Activated T-cell treated with anti-CD3 and anti-CD28 coated beads, Interleukin-2, amount 50 U/mL, for 24 hours (primary cell): ENCODE results near the gene NYNRIN.

ENCODE experiments used
- DNase-seq: peaks from one replicate; pipeline ENCODE4 v3.0.0-alpha.2; 2020
- H3K27ac Mint-ChIP-seq: 2 replicates; pipeline ENCODE4 v1.8.0; 2020; ENCODE audit warnings: mild to moderate bottlenecking, mixed read lengths
- H3K27me3 Mint-ChIP-seq: 2 replicates; pipeline ENCODE4 v1.8.0; 2020; ENCODE audit warnings: mixed read lengths
- H3K36me3 Mint-ChIP-seq: 2 replicates; pipeline ENCODE4 v1.8.0; 2020; ENCODE audit warnings: low read depth, mixed read lengths
- H3K4me1 Mint-ChIP-seq: 2 replicates; pipeline ENCODE4 v1.8.0; 2020; ENCODE audit warnings: low read depth, mixed read lengths
- H3K4me3 Mint-ChIP-seq: 2 replicates; pipeline ENCODE4 v1.8.0; 2020; ENCODE audit warnings: mild to moderate bottlenecking, moderate library complexity, mixed read lengths
- H3K9me3 Mint-ChIP-seq: 2 replicates; pipeline ENCODE4 v1.8.0; 2020; ENCODE audit warnings: mixed read lengths

Gene NYNRIN

DNA sequence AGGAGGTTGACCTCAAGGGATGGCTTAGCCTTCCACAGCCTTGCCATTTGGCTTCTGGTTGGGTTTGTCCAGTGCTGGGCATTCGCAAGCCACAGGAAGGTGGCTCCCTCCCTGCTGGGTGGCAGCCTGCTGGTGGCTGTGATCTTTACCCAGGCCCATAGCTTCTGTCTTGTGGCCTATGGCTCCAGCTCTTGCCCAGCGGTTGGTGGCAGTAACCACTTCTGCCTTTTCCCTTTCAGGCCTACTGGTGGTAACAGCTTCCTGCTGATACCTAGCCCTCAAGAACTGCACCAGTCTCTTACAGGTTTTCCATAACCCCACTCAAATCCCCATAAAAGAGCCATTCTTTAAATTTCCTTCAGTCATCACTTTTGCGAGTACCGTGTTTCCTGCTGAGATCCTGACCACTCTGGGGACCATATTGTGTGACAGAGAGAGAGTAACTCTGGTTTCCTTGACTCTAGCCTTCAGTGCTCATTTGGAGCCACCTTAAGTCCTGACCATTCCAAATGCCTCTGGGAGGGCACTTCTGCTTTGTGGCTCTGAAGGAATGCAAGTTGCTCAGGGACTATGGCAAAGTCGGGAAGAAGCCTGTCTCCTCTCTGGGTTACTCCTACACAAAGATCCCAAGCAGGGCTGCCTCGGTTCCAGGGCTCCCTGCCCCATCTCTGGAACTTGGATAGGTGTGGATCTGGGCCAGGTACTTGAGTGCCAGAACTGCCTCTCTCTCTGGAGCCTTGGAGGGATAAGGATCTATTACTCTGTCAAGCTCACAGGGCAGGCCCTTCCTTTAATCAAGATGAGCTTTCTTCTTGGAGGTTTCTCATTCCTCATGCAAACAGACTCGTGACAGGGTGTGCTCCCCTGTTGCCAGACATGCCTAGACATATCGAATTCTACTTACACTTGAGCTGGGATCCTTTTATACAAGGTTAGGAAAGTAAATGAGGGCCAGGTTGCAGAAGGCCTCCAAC, 2.9 kb upstream of the NYNRIN start:
- no peak overlapping the region for H3K4me3 Mint-ChIP-seq
- H3K9me3 Mint-ChIP-seq = no peaks in the 10 kb centered on the region
- H3K27me3 Mint-ChIP-seq = peaks cover 18% of the 10 kb centered on the region
- peaks cover 4% of the 10 kb centered on the region for H3K4me1 Mint-ChIP-seq
- no peak for DNase-seq
- no peaks in the 10 kb centered on the region for H3K36me3 Mint-ChIP-seq
- no peak overlapping the region for H3K27ac Mint-ChIP-seq

DNA sequence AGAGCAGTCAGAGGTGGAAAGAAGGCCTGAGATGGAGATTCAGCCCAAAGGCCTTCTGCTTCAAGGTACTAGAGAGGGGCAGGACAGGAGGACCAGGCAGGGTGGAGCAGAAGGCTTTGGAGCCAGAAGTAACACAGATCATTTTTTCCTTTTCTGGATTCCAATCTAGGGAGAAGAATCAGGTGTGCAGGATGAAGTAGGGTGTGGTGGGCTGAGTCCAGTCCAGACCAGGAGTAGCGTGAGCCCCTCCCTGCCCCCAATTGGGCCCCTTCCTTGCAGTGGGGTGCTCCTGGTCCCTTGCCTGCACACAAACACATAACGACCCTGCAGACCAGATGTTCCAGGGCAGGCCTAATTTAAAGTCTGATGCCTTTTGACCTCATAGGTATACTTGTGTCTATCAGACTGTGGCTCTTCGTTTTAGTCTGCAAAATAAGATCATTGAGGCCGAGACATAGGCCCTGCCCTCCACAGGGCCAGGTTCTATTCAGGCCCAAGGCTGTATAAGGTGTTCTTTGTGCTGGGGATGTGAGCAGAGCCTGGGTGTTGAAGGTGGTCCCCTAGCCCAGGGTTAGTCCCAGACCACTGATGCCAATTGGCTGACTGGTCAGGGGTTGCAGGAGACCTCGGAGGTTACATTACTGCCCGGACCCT, 1.0 kb upstream of the NYNRIN start:
- Mint-ChIP-seq H3K9me3 (no peaks in the 10 kb centered on the region), H3K4me1 (peaks cover 4% of the 10 kb centered on the region), H3K27ac (no peak overlapping the region), H3K4me3 (no peak overlapping the region), H3K36me3 (no peaks in the 10 kb centered on the region), H3K27me3 (peaks cover 11% of the 10 kb centered on the region)
- no peak for DNase-seq

- no peak for DNase-seq
- Mint-ChIP-seq H3K4me3 (no peak overlapping the region), H3K27ac (no peak overlapping the region), H3K27me3 (peaks cover 16% of the 10 kb centered on the region), H3K36me3 (no peaks in the 10 kb centered on the region), H3K9me3 (no peaks in the 10 kb centered on the region), H3K4me1 (peaks cover 4% of the 10 kb centered on the region)
Observed at GRCh38 chr14:24398293-24398652, 530 bp upstream of the NYNRIN start.

DNA sequence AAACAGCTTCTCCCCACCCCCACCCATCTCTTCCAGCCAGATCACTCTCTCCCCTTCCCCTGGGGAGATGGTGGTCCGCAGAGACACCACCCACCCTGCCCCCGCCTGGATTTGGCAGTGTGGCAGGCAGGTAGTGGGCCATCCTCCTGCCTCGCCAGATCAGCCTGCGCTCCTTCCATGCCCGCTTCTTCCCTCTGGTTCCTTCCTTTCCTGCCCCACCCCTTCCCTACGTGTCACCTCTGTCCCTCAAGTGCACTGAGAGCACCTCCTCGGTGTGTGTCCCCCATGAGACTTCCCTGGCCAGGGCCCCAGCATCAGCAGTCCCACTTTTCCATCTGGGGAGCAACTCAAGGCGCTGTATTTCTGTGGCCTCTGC, 632 bp downstream of the NYNRIN start:
- Mint-ChIP-seq H3K9me3 (no peaks in the 10 kb centered on the region), H3K4me3 (peak overlapping the region; percentile 51), H3K36me3 (no peaks in the 10 kb centered on the region), H3K27me3 (peaks cover 19% of the 10 kb centered on the region), H3K4me1 (peaks cover 4% of the 10 kb centered on the region), H3K27ac (no peak overlapping the region)
- DNase-seq = no peak

DNA sequence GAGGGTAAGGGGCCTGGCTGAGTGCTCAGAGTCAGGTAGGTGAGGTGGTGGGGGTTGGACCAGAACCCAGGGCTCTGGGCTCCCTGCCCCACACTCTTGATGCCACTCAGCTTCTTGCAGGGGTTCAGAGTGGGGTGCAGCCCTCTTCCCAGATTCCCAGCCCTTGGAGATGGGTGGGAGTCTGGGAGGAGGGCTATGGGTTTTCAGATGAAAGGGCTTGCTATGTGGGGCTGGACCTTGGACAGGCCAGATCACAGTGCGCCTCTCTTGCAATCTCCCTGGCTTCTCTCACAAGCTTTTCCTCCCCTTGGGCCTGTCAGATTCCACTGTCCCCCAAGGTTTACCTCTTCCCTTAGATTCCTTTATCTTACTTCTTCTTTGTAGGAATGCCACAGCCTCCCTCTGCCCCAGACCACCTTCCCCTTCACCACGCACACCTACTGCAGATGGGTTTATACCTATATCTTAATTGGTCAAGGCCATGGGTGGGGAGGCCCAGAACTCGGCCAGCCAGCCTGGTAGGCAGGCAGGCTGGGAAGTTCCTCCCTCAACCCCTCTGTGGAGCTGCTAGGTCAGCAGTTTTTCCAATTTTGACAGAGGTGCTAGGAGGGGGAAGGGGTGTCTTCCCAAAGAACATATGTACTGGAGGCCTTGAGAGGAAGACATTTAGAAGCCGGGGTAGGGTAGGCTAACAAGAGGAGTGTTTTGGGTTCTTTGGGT, 1.4 kb downstream of the NYNRIN start:
- Mint-ChIP-seq H3K9me3 (no peaks in the 10 kb centered on the region), H3K27ac (no peak overlapping the region), H3K27me3 (peaks cover 19% of the 10 kb centered on the region), H3K4me1 (peaks cover 4% of the 10 kb centered on the region), H3K4me3 (no peak overlapping the region), H3K36me3 (no peaks in the 10 kb centered on the region)
- DNase-seq = no peak

GRCh38 chr14:24401810-24402702, 3.3 kb downstream of the NYNRIN start:
- Mint-ChIP-seq H3K4me1 (peaks cover 4% of the 10 kb centered on the region), H3K27ac (no peak overlapping the region), H3K36me3 (no peaks in the 10 kb centered on the region), H3K27me3 (peaks cover 22% of the 10 kb centered on the region), H3K4me3 (no peak overlapping the region), H3K9me3 (no peaks in the 10 kb centered on the region)
- no peak for DNase-seq

GRCh38 chr14:24403294-24403998, 4.6 kb downstream of the NYNRIN start:
- Mint-ChIP-seq H3K4me3 (no peak overlapping the region), H3K27me3 (peaks cover 26% of the 10 kb centered on the region), H3K9me3 (no peaks in the 10 kb centered on the region), H3K4me1 (peaks cover 4% of the 10 kb centered on the region), H3K27ac (no peak overlapping the region), H3K36me3 (no peaks in the 10 kb centered on the region)
- no peak for DNase-seq

GRCh38 chr14:24404814-24405213, 6.0 kb downstream of the NYNRIN start:
- Mint-ChIP-seq H3K27ac (no peak overlapping the region), H3K9me3 (no peaks in the 10 kb centered on the region), H3K4me1 (no peaks in the 10 kb centered on the region), H3K4me3 (no peak overlapping the region), H3K27me3 (peaks cover 19% of the 10 kb centered on the region), H3K36me3 (no peaks in the 10 kb centered on the region)
- no peak for DNase-seq

GRCh38 chr14:24406416-24406815, 7.6 kb downstream of the NYNRIN start:
- Mint-ChIP-seq H3K4me1 (no peaks in the 10 kb centered on the region), H3K9me3 (no peaks in the 10 kb centered on the region), H3K27me3 (peaks cover 15% of the 10 kb centered on the region), H3K27ac (no peak overlapping the region), H3K36me3 (no peaks in the 10 kb centered on the region), H3K4me3 (no peak overlapping the region)
- no peak for DNase-seq

GRCh38 chr14:24407608-24408325, 9.0 kb downstream of the NYNRIN start:
- H3K9me3 Mint-ChIP-seq = no peaks in the 10 kb centered on the region
- no peak for DNase-seq
- peaks cover 15% of the 10 kb centered on the region for H3K27me3 Mint-ChIP-seq
- no peak overlapping the region for H3K4me3 Mint-ChIP-seq
- H3K27ac Mint-ChIP-seq = no peak overlapping the region
- no peaks in the 10 kb centered on the region for H3K36me3 Mint-ChIP-seq
- no peaks in the 10 kb centered on the region for H3K4me1 Mint-ChIP-seq

- H3K27ac Mint-ChIP-seq = no peak overlapping the region
- H3K4me1 Mint-ChIP-seq = no peaks in the 10 kb centered on the region
- H3K4me3 Mint-ChIP-seq = no peak overlapping the region
- no peaks in the 10 kb centered on the region for H3K9me3 Mint-ChIP-seq
- peaks cover 7% of the 10 kb centered on the region for H3K27me3 Mint-ChIP-seq
- no peak for DNase-seq
- H3K36me3 Mint-ChIP-seq = no peaks in the 10 kb centered on the region
Observed at GRCh38 chr14:24408764-24409163, 10.0 kb downstream of the NYNRIN start.

GRCh38 chr14:24409192-24409591, 10.4 kb downstream of the NYNRIN start:
- H3K27ac Mint-ChIP-seq = no peak overlapping the region
- no peak for DNase-seq
- no peaks in the 10 kb centered on the region for H3K4me1 Mint-ChIP-seq
- no peaks in the 10 kb centered on the region for H3K9me3 Mint-ChIP-seq
- H3K4me3 Mint-ChIP-seq = no peak overlapping the region
- H3K36me3 Mint-ChIP-seq = no peaks in the 10 kb centered on the region
- H3K27me3 Mint-ChIP-seq = peaks cover 7% of the 10 kb centered on the region

GRCh38 chr14:24409956-24410355, 11.2 kb downstream of the NYNRIN start:
- Mint-ChIP-seq H3K9me3 (no peaks in the 10 kb centered on the region), H3K27me3 (peaks cover 7% of the 10 kb centered on the region), H3K36me3 (no peaks in the 10 kb centered on the region), H3K4me3 (no peak overlapping the region), H3K27ac (no peak overlapping the region), H3K4me1 (no peaks in the 10 kb centered on the region)
- no peak for DNase-seq
